NT2/D1 (cell line): Measurements from ENCODE around the gene TFAP2E.
"Not testable (repeated sequence)": the region's sequence is repeated elsewhere in the genome, so short reads cannot be mapped to it uniquely, and the experiment has no call there.

Experiments
- YY1 ChIP-seq: IDR thresholded peaks from 2 replicates; pipeline ENCODE4 v1.6.1; 2011; ENCODE audit not compliant: insufficient read length, insufficient read depth
- ZNF274 ChIP-seq: IDR thresholded peaks from 2 replicates; pipeline ENCODE4 v1.6.1; 2011; ENCODE audit warnings: mild to moderate bottlenecking, low read depth, low read length

DNA sequence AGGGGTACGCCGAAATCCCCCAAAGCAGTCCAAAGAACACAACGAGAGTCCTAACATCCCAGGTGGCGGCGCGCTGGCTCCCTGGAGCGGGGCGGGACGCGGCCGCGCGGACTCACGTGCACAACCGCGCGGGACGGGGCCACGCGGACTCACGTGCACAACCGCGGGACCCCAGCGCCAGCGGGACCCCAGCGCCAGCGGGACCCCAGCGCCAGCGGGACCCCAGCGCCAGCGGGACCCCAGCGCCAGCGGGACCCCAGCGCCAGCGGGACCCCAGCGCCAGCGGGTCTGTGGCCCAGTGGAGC lies 3.6 kb downstream of the TFAP2E start:
- not testable (repeated sequence) for TF ChIP-seq ZNF274, YY1
